ENCODE results near the gene IDH3A.
A peak's percentile ranks its signal among the peaks of the same experiment; 100 is the strongest.

The IDH3A gene

GRCh38 chr15:78149068-78149804, at the start of gene IDH3A:
Gene IDH3A (plus strand): TSS chr15:78149362. CDS start chr15:78149404, 42 bp downstream.
- Histone ChIP-seq H3K9me3 (ENCODE audit: control insufficient read depth, low read length) (no peaks in the 10 kb centered on the region), H3K36me3 (ENCODE audit: control insufficient read depth, insufficient read depth, low read length, severe bottlenecking) (no peaks in the 10 kb centered on the region), H3K9ac (ENCODE audit: low read length) (peak within 1 kb of the TSS; percentile 91), H3K4me1 (ENCODE audit: control insufficient read depth, insufficient read depth, low read length) (peaks cover 23% of the 10 kb centered on the region), H3K4me3 (ENCODE audit: low read length) (peak within 1 kb of the TSS; percentile 91), H3K27me3 (replicated peaks; ENCODE audit: control insufficient read depth, insufficient read depth, low read length) (no peaks in the 10 kb centered on the region)
- peak; percentile 99 for DNase-seq (ENCODE audit: low read depth)

GRCh38 chr15:78100886-78101285, 48.3 kb upstream of the IDH3A start:
- no peak for DNase-seq (ENCODE audit: low read depth)
- peaks cover 21% of the 10 kb centered on the region for H3K27me3 ChIP-seq (replicated peaks; ENCODE audit: control insufficient read depth, insufficient read depth, low read length)
- no peak overlapping the region for H3K9ac ChIP-seq (ENCODE audit: low read length)
- no peak overlapping the region for H3K4me3 ChIP-seq (ENCODE audit: low read length)
- H3K36me3 ChIP-seq (ENCODE audit: control insufficient read depth, insufficient read depth, low read length, severe bottlenecking), result no peaks in the 10 kb centered on the region
- H3K9me3 ChIP-seq (ENCODE audit: control insufficient read depth, low read length), result no peaks in the 10 kb centered on the region
- H3K4me1 ChIP-seq (ENCODE audit: control insufficient read depth, insufficient read depth, low read length), result no peaks in the 10 kb centered on the region

GRCh38 chr15:78101423-78102105, 47.6 kb upstream of the IDH3A start:
- Histone ChIP-seq H3K36me3 (ENCODE audit: control insufficient read depth, insufficient read depth, low read length, severe bottlenecking) (no peaks in the 10 kb centered on the region), H3K9ac (ENCODE audit: low read length) (no peak overlapping the region), H3K9me3 (ENCODE audit: control insufficient read depth, low read length) (no peaks in the 10 kb centered on the region), H3K4me3 (ENCODE audit: low read length) (no peak overlapping the region), H3K27me3 (replicated peaks; ENCODE audit: control insufficient read depth, insufficient read depth, low read length) (peaks cover 21% of the 10 kb centered on the region), H3K4me1 (ENCODE audit: control insufficient read depth, insufficient read depth, low read length) (no peaks in the 10 kb centered on the region)
- no peak for DNase-seq (ENCODE audit: low read depth)

- H3K27me3 ChIP-seq (replicated peaks; ENCODE audit: control insufficient read depth, insufficient read depth, low read length), result peaks cover 21% of the 10 kb centered on the region
- H3K4me3 ChIP-seq (ENCODE audit: low read length), result no peak overlapping the region
- H3K9ac ChIP-seq (ENCODE audit: low read length), result no peak overlapping the region
- no peak for DNase-seq (ENCODE audit: low read depth)
- no peaks in the 10 kb centered on the region for H3K4me1 ChIP-seq (ENCODE audit: control insufficient read depth, insufficient read depth, low read length)
- no peaks in the 10 kb centered on the region for H3K36me3 ChIP-seq (ENCODE audit: control insufficient read depth, insufficient read depth, low read length, severe bottlenecking)
- no peaks in the 10 kb centered on the region for H3K9me3 ChIP-seq (ENCODE audit: control insufficient read depth, low read length)
Observed at GRCh38 chr15:78102211-78102610, 47.0 kb upstream of the IDH3A start.

GRCh38 chr15:78102741-78103140, 46.4 kb upstream of the IDH3A start:
- Histone ChIP-seq H3K9me3 (ENCODE audit: control insufficient read depth, low read length) (no peaks in the 10 kb centered on the region), H3K36me3 (ENCODE audit: control insufficient read depth, insufficient read depth, low read length, severe bottlenecking) (no peaks in the 10 kb centered on the region), H3K4me3 (ENCODE audit: low read length) (no peak overlapping the region), H3K27me3 (replicated peaks; ENCODE audit: control insufficient read depth, insufficient read depth, low read length) (peaks cover 21% of the 10 kb centered on the region), H3K4me1 (ENCODE audit: control insufficient read depth, insufficient read depth, low read length) (no peaks in the 10 kb centered on the region), H3K9ac (ENCODE audit: low read length) (no peak overlapping the region)
- DNase-seq (ENCODE audit: low read depth), result no peak

GRCh38 chr15:78103406-78104118, 45.6 kb upstream of the IDH3A start:
- Histone ChIP-seq H3K27me3 (replicated peaks; ENCODE audit: control insufficient read depth, insufficient read depth, low read length) (peaks cover 21% of the 10 kb centered on the region), H3K9me3 (ENCODE audit: control insufficient read depth, low read length) (no peaks in the 10 kb centered on the region), H3K36me3 (ENCODE audit: control insufficient read depth, insufficient read depth, low read length, severe bottlenecking) (no peaks in the 10 kb centered on the region), H3K4me1 (ENCODE audit: control insufficient read depth, insufficient read depth, low read length) (no peaks in the 10 kb centered on the region), H3K4me3 (ENCODE audit: low read length) (no peak overlapping the region), H3K9ac (ENCODE audit: low read length) (no peak overlapping the region)
- no peak for DNase-seq (ENCODE audit: low read depth)

GRCh38 chr15:78104119-78104479, 45.1 kb upstream of the IDH3A start:
- H3K4me3 ChIP-seq (ENCODE audit: low read length), result no peak overlapping the region
- no peaks in the 10 kb centered on the region for H3K9me3 ChIP-seq (ENCODE audit: control insufficient read depth, low read length)
- H3K36me3 ChIP-seq (ENCODE audit: control insufficient read depth, insufficient read depth, low read length, severe bottlenecking), result no peaks in the 10 kb centered on the region
- H3K9ac ChIP-seq (ENCODE audit: low read length), result no peak overlapping the region
- no peaks in the 10 kb centered on the region for H3K4me1 ChIP-seq (ENCODE audit: control insufficient read depth, insufficient read depth, low read length)
- peaks cover 22% of the 10 kb centered on the region for H3K27me3 ChIP-seq (replicated peaks; ENCODE audit: control insufficient read depth, insufficient read depth, low read length)
- DNase-seq (ENCODE audit: low read depth), result no peak

- H3K9ac ChIP-seq (ENCODE audit: low read length), result no peak overlapping the region
- H3K36me3 ChIP-seq (ENCODE audit: control insufficient read depth, insufficient read depth, low read length, severe bottlenecking), result no peaks in the 10 kb centered on the region
- H3K4me1 ChIP-seq (ENCODE audit: control insufficient read depth, insufficient read depth, low read length), result no peaks in the 10 kb centered on the region
- H3K9me3 ChIP-seq (ENCODE audit: control insufficient read depth, low read length), result no peaks in the 10 kb centered on the region
- DNase-seq (ENCODE audit: low read depth), result no peak
- H3K27me3 ChIP-seq (replicated peaks; ENCODE audit: control insufficient read depth, insufficient read depth, low read length), result peaks cover 26% of the 10 kb centered on the region
- H3K4me3 ChIP-seq (ENCODE audit: low read length), result no peak overlapping the region
Observed at GRCh38 chr15:78104566-78105475, 44.3 kb upstream of the IDH3A start.

GRCh38 chr15:78105476-78106241, 43.5 kb upstream of the IDH3A start:
- no peak overlapping the region for H3K4me3 ChIP-seq (ENCODE audit: low read length)
- no peaks in the 10 kb centered on the region for H3K36me3 ChIP-seq (ENCODE audit: control insufficient read depth, insufficient read depth, low read length, severe bottlenecking)
- peaks cover 32% of the 10 kb centered on the region for H3K27me3 ChIP-seq (replicated peaks; ENCODE audit: control insufficient read depth, insufficient read depth, low read length)
- no peaks in the 10 kb centered on the region for H3K9me3 ChIP-seq (ENCODE audit: control insufficient read depth, low read length)
- no peak overlapping the region for H3K9ac ChIP-seq (ENCODE audit: low read length)
- H3K4me1 ChIP-seq (ENCODE audit: control insufficient read depth, insufficient read depth, low read length), result no peaks in the 10 kb centered on the region
- no peak for DNase-seq (ENCODE audit: low read depth)

- H3K27me3 ChIP-seq (replicated peaks; ENCODE audit: control insufficient read depth, insufficient read depth, low read length), result peaks cover 34% of the 10 kb centered on the region
- no peak overlapping the region for H3K9ac ChIP-seq (ENCODE audit: low read length)
- H3K4me3 ChIP-seq (ENCODE audit: low read length), result no peak overlapping the region
- no peaks in the 10 kb centered on the region for H3K36me3 ChIP-seq (ENCODE audit: control insufficient read depth, insufficient read depth, low read length, severe bottlenecking)
- no peak for DNase-seq (ENCODE audit: low read depth)
- no peaks in the 10 kb centered on the region for H3K9me3 ChIP-seq (ENCODE audit: control insufficient read depth, low read length)
- H3K4me1 ChIP-seq (ENCODE audit: control insufficient read depth, insufficient read depth, low read length), result no peaks in the 10 kb centered on the region
Observed at GRCh38 chr15:78107471-78107870, 41.7 kb upstream of the IDH3A start.

Measured in adipocyte (in vitro differentiated cells).